PC-3 (cell line): Measurements from ENCODE around the gene QDPR.

Experiments
- CTCF ChIP-seq: fragments of 300-600 bp; sonication (generic); conservative IDR thresholded peaks from 2 replicates; pipeline ENCODE4 v1.5.1; 2017; ENCODE audit warnings: antibody characterized with exemption, low read depth, mild to moderate bottlenecking, low read length
- EZH2phosphoT487 ChIP-seq: fragments of 300-600 bp; sonication (generic); IDR thresholded peaks from 2 replicates; pipeline ENCODE4 v1.6.1; 2018; ENCODE audit warnings: mild to moderate bottlenecking, antibody characterized with exemption, low read length, borderline replicate concordance

DNA sequence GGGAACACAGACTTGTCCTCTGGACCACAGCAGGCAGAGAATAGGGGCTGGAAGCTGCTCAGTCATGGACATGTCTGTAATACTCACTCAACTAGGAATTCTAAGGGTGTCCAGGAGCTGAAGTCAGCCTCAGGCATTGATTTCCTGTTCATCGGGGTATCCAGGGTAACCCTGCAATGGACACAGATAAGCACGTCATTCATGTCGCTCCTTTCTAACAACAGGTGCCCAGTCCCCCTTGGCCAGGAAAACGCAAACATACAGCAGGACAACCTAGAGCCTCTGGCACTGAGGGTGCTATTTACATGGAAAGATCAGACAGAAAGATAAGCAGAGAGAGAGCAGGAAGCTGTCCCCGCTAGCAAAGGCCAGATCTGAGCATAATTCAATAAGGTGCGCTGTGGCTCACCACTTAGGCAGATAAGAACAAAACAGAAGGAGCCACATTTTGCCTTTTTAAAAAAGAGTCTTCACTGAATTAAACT, 21.3 kb downstream of the QDPR start:
- TF ChIP-seq CTCF = no peak
- TF ChIP-seq EZH2phosphoT487 = no peak
